H9 (cell line): Measurements from ENCODE around the gene TIGD2. TPM values are rescaled to one million over a fixed set of nuclear protein-coding genes. Genes with fewer than 3 reads are reported as not detected.
A peak's percentile ranks its signal among the peaks of the same experiment; 100 is the strongest.

Source experiments
- DNase-seq: peaks from one replicate; pipeline ENCODE4 v3.0.0-alpha.2; 2017
- H2AFZ ChIP-seq: one replicate; pipeline ENCODE4 v1.6.1; 2013; ENCODE audit warnings: mild to moderate bottlenecking, low read length, control low read depth, moderate library complexity
- H2AK5ac ChIP-seq: 2 replicates; pipeline ENCODE4 v1.6.1; 2013; ENCODE audit warnings: low read length, control low read depth, mixed read lengths; ENCODE audit not compliant: insufficient read length
- H2BK120ac ChIP-seq: one replicate; pipeline ENCODE4 v1.6.1; 2013; ENCODE audit warnings: low read depth, mild to moderate bottlenecking, low read length, control low read depth, inconsistent platforms; ENCODE audit not compliant: poor library complexity, severe bottlenecking
- H2BK12ac ChIP-seq: 2 replicates; pipeline ENCODE4 v1.6.1; 2013; ENCODE audit warnings: low read length, control low read depth, mixed read lengths, low read depth; ENCODE audit not compliant: insufficient read length
- H2BK15ac ChIP-seq: 2 replicates; pipeline ENCODE4 v1.6.1; 2013; ENCODE audit warnings: low read depth, low read length, control low read depth
- H2BK20ac ChIP-seq: one replicate; pipeline ENCODE4 v1.6.1; 2013; ENCODE audit warnings: low read depth, mild to moderate bottlenecking, low read length, control low read depth, inconsistent platforms; ENCODE audit not compliant: poor library complexity, severe bottlenecking
- H2BK5ac ChIP-seq: 2 replicates; pipeline ENCODE4 v1.6.1; 2013; ENCODE audit warnings: low read length, control low read depth, mixed read lengths; ENCODE audit not compliant: insufficient read length
- H3K14ac ChIP-seq: 2 replicates; pipeline ENCODE4 v1.6.1; 2013; ENCODE audit warnings: low read length, control low read depth; ENCODE audit not compliant: insufficient read depth
- H3K18ac ChIP-seq: 2 replicates; pipeline ENCODE4 v1.6.1; 2013; ENCODE audit warnings: low read depth, mild to moderate bottlenecking, mixed read lengths, low read length, control low read depth; ENCODE audit not compliant: insufficient read length
- H3K23ac ChIP-seq: 2 replicates; pipeline ENCODE4 v1.6.1; 2013; ENCODE audit warnings: low read length, control low read depth, mixed read lengths, low read depth; ENCODE audit not compliant: insufficient read length
- H3K23me2 ChIP-seq: 2 replicates; pipeline ENCODE4 v1.6.1; 2013; ENCODE audit warnings: low read depth, mild to moderate bottlenecking, mixed read lengths, low read length, control low read depth; ENCODE audit not compliant: insufficient read length, poor library complexity, severe bottlenecking
- H3K27ac ChIP-seq: 2 replicates; pipeline ENCODE4 v1.5.1; 2013; ENCODE audit warnings: low read length, control low read depth, mixed read lengths, low read depth; ENCODE audit not compliant: insufficient read length
- H3K27me3 ChIP-seq: 2 replicates; pipeline ENCODE4 v1.6.1; 2013; ENCODE audit warnings: low read length, control low read depth, inconsistent platforms; ENCODE audit not compliant: insufficient read depth
- H3K4ac ChIP-seq: 2 replicates; pipeline ENCODE4 v1.6.1; 2013; ENCODE audit warnings: low read depth, mild to moderate bottlenecking, control low read depth, inconsistent platforms, low read length, moderate library complexity
- H3K4me1 ChIP-seq: 2 replicates; pipeline ENCODE4 v1.6.1; 2013; ENCODE audit warnings: low read length, control low read depth, inconsistent platforms; ENCODE audit not compliant: insufficient read depth
- H3K4me2 ChIP-seq: 2 replicates; pipeline ENCODE4 v1.6.1; 2013; ENCODE audit warnings: low read length, control low read depth, mixed read lengths; ENCODE audit not compliant: insufficient read length, insufficient read depth
- H3K56ac ChIP-seq: 2 replicates; pipeline ENCODE4 v1.6.1; 2013; ENCODE audit warnings: low read depth, mild to moderate bottlenecking, mixed read lengths, low read length, control low read depth; ENCODE audit not compliant: insufficient read length
- H3K79me1 ChIP-seq: 2 replicates; pipeline ENCODE4 v1.6.1; 2013; ENCODE audit warnings: low read depth, mild to moderate bottlenecking, moderate library complexity, low read length, control low read depth, inconsistent platforms; ENCODE audit not compliant: insufficient read depth, poor library complexity, severe bottlenecking
- H3K79me2 ChIP-seq: 2 replicates; pipeline ENCODE4 v1.6.1; 2013; ENCODE audit warnings: low read length, control low read depth, inconsistent platforms; ENCODE audit not compliant: insufficient read depth
- H3K9ac ChIP-seq: 2 replicates; pipeline ENCODE4 v1.6.1; 2013; ENCODE audit warnings: low read length, control low read depth, mixed read lengths; ENCODE audit not compliant: insufficient read length; ENCODE audit errors: extremely low read depth
- H3K9me3 ChIP-seq: one replicate; pipeline ENCODE4 v1.6.1; 2013; ENCODE audit warnings: low read depth, low read length, inconsistent platforms; ENCODE audit not compliant: control insufficient read depth
- H3T11ph ChIP-seq: one replicate; pipeline ENCODE4 v1.6.1; 2013; ENCODE audit warnings: mild to moderate bottlenecking, low read length, control low read depth, inconsistent platforms
- H4K20me1 ChIP-seq: one replicate; pipeline ENCODE4 v1.6.1; 2013; ENCODE audit not compliant: control insufficient read depth, insufficient read length, insufficient read depth
- H4K5ac ChIP-seq: 2 replicates; pipeline ENCODE4 v1.6.1; 2013; ENCODE audit warnings: low read depth, mild to moderate bottlenecking, mixed read lengths, low read length, control low read depth; ENCODE audit not compliant: insufficient read length
- H4K8ac ChIP-seq: replicated peaks from 2 replicates; pipeline ENCODE4 v1.6.1; 2013; ENCODE audit warnings: low read length, control low read depth, mixed read lengths, low read depth; ENCODE audit not compliant: insufficient read length
- H4K91ac ChIP-seq: 2 replicates; pipeline ENCODE4 v1.6.1; 2013; ENCODE audit warnings: low read depth, mild to moderate bottlenecking, moderate library complexity, mixed read lengths, low read length, control low read depth; ENCODE audit not compliant: insufficient read length
- H3K27ac Mint-ChIP-seq, 3 experiments: 2 replicates in 2 of 3; 3 replicates in 1 of 3; pipeline ENCODE4 v1.8.0; 2020 to 2021; ENCODE audit warnings: mixed read lengths in 3 of 3, mild to moderate bottlenecking in 1 of 3, moderate library complexity in 1 of 3
- H3K27me3 Mint-ChIP-seq: 2 replicates; pipeline ENCODE4 v1.8.0; 2021; ENCODE audit warnings: low read depth, mild to moderate bottlenecking, moderate library complexity, mixed read lengths
- H3K36me3 Mint-ChIP-seq, 3 experiments: 2 replicates in 2 of 3; 3 replicates in 1 of 3; pipeline ENCODE4 v1.8.0; 2020 to 2021; ENCODE audit warnings: low read depth in 3 of 3, mixed read lengths in 3 of 3; ENCODE audit not compliant: insufficient read depth in 1 of 3
- H3K4me1 Mint-ChIP-seq, 2 experiments: 2 replicates each; pipeline ENCODE4 v1.8.0; 2020; ENCODE audit warnings: mixed read lengths in 2 of 2
- H3K4me3 Mint-ChIP-seq, 2 experiments: 2 replicates in 1 of 2; 3 replicates in 1 of 2; pipeline ENCODE4 v1.8.0; 2020 to 2021; ENCODE audit warnings: mild to moderate bottlenecking in 2 of 2, mixed read lengths in 2 of 2, moderate library complexity in 1 of 2
- H3K9me3 Mint-ChIP-seq, 2 experiments: 2 replicates in 1 of 2; 3 replicates in 1 of 2; pipeline ENCODE4 v1.8.0; 2020; ENCODE audit warnings: mild to moderate bottlenecking in 2 of 2, mixed read lengths in 2 of 2, moderate library complexity in 1 of 2
- CTCF ChIP-seq: fragments of 200-600 bp; sonication (generic); conservative IDR thresholded peaks from 3 replicates; pipeline ENCODE4 v1.8.0; 2021; ENCODE audit warnings: antibody characterized with exemption, mild to moderate bottlenecking
- WGBS: extraction: QIAGEN DNeasy Blood & Tissue Kit; methylation state at CpG from one replicate; pipeline ENCODE4 v1.1.7; 2013; ENCODE audit warnings: missing lambda C conversion rate, low lambda C conversion rate, mixed read lengths; ENCODE audit not compliant: insufficient read length; ENCODE audit errors: extremely low coverage; 5-methylcytosine and 5-hydroxymethylcytosine counted together
- total RNA-seq: library from RNA; stranded (reverse); gene quantifications from 2 replicates; pipeline ENCODE4 v1.2.1, GENCODE V29; 2021

The TIGD2 gene
- total RNA-seq, 1 experiment from 2014 or later = 10.4 TPM

- H3K36me3 Mint-ChIP-seq = peaks cover 7 to 29% (median 11%) of the 10 kb centered on the region in 3 experiments
- Histone ChIP-seq H2BK12ac (no peak overlapping the region), H3K23me2 (peaks cover 10% of the 10 kb centered on the region), H2BK5ac (no peak overlapping the region), H3K4me1 (no peaks in the 10 kb centered on the region), H3K4ac (no peak overlapping the region), H3K14ac (peak overlapping the region; percentile 85; the same call in 1 of the 2 replicates), H3K79me1 (no peaks in the 10 kb centered on the region), H4K91ac (no peak overlapping the region), H2BK20ac (no peak overlapping the region), H3K79me2 (no peaks in the 10 kb centered on the region), H3K4me2 (peak overlapping the region; percentile 94), H3K9me3 (peaks cover 4% of the 10 kb centered on the region), H3K18ac (no peak overlapping the region), H4K5ac (no peak overlapping the region), H3K23ac (no peak overlapping the region), H3T11ph (no peak overlapping the region), H4K8ac (no peak overlapping the region), H2BK120ac (no peak overlapping the region), H4K20me1 (peaks cover 2% of the 10 kb centered on the region), H2AFZ (no peak overlapping the region), H3K27ac (no peak overlapping the region), H2BK15ac (no peak overlapping the region), H3K9ac (peak overlapping the region; percentile 42), H3K27me3 (peaks cover 9% of the 10 kb centered on the region; the same call in 1 of the 2 replicates), H3K56ac (no peak overlapping the region), H2AK5ac (no peak overlapping the region)
- H3K9me3 Mint-ChIP-seq = peaks cover 8% of the 10 kb centered on the region in 2 experiments; a peak in 4 of 5 replicates
- H3K4me1 Mint-ChIP-seq = peaks cover 20 to 22% of the 10 kb centered on the region in 2 experiments
- peaks cover 45% of the 10 kb centered on the region for H3K27me3 Mint-ChIP-seq
- WGBS = no CpG with 5 or more reads among the region's 15 CpGs
- no peak for DNase-seq
- peak overlapping the region; percentile 83 to 92 for H3K4me3 Mint-ChIP-seq
- H3K27ac Mint-ChIP-seq = peak overlapping the region in 1 of 3 experiments; percentile 71; a peak in 2 of 7 replicates
- TF ChIP-seq CTCF = no peak
These were observed 665 bp downstream of the TIGD2 start for GRCh38 chr4:89111833-89112563.
